Prostate gland (tissue), 2 donors: ENCODE data around the gene TCF7L1. TPM values are rescaled to one million over a fixed set of nuclear protein-coding genes. Genes with fewer than 3 reads are reported as not detected.

Experiments
- DNase-seq: peaks from one replicate; pipeline ENCODE4 v3.0.0-alpha.2; 2019; ENCODE audit warnings: low spot score
- H3K27ac ChIP-seq, 2 donors: fragments of 200-600 bp; sonication (generic); 2 replicates each; pipeline ENCODE4 v1.5.1; 2017 to 2019
- H3K27me3 ChIP-seq: fragments of 200-600 bp; sonication (generic); replicated peaks from 2 replicates; pipeline ENCODE4 v1.5.1; 2019; ENCODE audit not compliant: insufficient read depth
- H3K36me3 ChIP-seq, 2 donors: fragments of 200-600 bp; sonication (generic); 1 replicate in 1 of 2; 2 replicates in 1 of 2; pipeline versions ENCODE4 v1.5.1 to v1.8.1; 2017 to 2019
- H3K4me1 ChIP-seq: fragments of 200-600 bp; sonication (generic); replicated peaks from 2 replicates; pipeline ENCODE4 v1.5.1; 2019
- H3K4me3 ChIP-seq, 2 donors: fragments of 200-600 bp; sonication (generic); 2 replicates each; pipeline ENCODE4 v1.5.1; 2017 to 2019
- H3K9me3 ChIP-seq: fragments of 200-600 bp; sonication (generic); 2 replicates; pipeline ENCODE4 v1.5.1; 2017
- POLR2A ChIP-seq: fragments of 450-650 bp; IDR thresholded peaks from one replicate; pipeline ENCODE4 v1.6.1; 2016; ENCODE audit warnings: antibody characterized with exemption, mild to moderate bottlenecking
- POLR2AphosphoS5 ChIP-seq: sonication (generic); formaldehyde crosslinking; IDR thresholded peaks from one replicate; pipeline ENCODE4 v1.6.1; 2017; ENCODE audit warnings: antibody characterized with exemption
- WGBS: methylation state at CpG from one replicate; pipeline ENCODE4 v1.1.5; 2018; 5-methylcytosine and 5-hydroxymethylcytosine counted together
- intact Hi-C: fragments of 100-400 bp; cut with DNase I; formaldehyde crosslinking; loops from one replicate; pipeline ENCODE4 v1.14.2; 2022
- total RNA-seq, 2 donors: library from RNA; depleted of rRNA; stranded (reverse); fragments of >200 nt; gene quantifications; one replicate each; pipeline ENCODE4 v1.1.0, GENCODE V29; 2016
- TF ChIP-seq, protein P1 (sequence below), 4 experiments: fragments of 200-600 bp in 2 of 4; fragments of 450-650 bp in 2 of 4; sonication (generic) in 2 of 4; IDR thresholded peaks; 1 replicate in 3 of 4; 2 replicates in 1 of 4; pipeline ENCODE4 v1.5.1; 2016 to 2019; ENCODE audit warnings: antibody characterized with exemption in 4 of 4, mild to moderate bottlenecking in 2 of 4, moderate library complexity in 2 of 4

TCF7L1 gene, protein sequence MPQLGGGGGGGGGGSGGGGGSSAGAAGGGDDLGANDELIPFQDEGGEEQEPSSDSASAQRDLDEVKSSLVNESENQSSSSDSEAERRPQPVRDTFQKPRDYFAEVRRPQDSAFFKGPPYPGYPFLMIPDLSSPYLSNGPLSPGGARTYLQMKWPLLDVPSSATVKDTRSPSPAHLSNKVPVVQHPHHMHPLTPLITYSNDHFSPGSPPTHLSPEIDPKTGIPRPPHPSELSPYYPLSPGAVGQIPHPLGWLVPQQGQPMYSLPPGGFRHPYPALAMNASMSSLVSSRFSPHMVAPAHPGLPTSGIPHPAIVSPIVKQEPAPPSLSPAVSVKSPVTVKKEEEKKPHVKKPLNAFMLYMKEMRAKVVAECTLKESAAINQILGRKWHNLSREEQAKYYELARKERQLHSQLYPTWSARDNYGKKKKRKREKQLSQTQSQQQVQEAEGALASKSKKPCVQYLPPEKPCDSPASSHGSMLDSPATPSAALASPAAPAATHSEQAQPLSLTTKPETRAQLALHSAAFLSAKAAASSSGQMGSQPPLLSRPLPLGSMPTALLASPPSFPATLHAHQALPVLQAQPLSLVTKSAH
- 1 to 10 TPM; 2.6 to 7.0 TPM for total RNA-seq

- Histone ChIP-seq H3K9me3 (no peaks in the 10 kb centered on the region), H3K4me1 (no peaks in the 10 kb centered on the region), H3K27ac (peak within 1 kb of the TSS; percentile 74 to 75), H3K4me3 (peak within 1 kb of the TSS; percentile 50 to 57), H3K27me3 (no peaks in the 10 kb centered on the region), H3K36me3 (no peaks in the 10 kb centered on the region)
- DNase-seq = peak; percentile 82
- intact Hi-C loops = loop anchor here (1.0 to 2.0 kb wide), 2 partner anchors 110 to 152 kb away; no protein-coding TSS in a partner anchor
- TF ChIP-seq, protein P1, sequence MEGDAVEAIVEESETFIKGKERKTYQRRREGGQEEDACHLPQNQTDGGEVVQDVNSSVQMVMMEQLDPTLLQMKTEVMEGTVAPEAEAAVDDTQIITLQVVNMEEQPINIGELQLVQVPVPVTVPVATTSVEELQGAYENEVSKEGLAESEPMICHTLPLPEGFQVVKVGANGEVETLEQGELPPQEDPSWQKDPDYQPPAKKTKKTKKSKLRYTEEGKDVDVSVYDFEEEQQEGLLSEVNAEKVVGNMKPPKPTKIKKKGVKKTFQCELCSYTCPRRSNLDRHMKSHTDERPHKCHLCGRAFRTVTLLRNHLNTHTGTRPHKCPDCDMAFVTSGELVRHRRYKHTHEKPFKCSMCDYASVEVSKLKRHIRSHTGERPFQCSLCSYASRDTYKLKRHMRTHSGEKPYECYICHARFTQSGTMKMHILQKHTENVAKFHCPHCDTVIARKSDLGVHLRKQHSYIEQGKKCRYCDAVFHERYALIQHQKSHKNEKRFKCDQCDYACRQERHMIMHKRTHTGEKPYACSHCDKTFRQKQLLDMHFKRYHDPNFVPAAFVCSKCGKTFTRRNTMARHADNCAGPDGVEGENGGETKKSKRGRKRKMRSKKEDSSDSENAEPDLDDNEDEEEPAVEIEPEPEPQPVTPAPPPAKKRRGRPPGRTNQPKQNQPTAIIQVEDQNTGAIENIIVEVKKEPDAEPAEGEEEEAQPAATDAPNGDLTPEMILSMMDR (IDR thresholded peaks at IDR 0.05) = peak; percentile 79 to 89 (median 87)
- TF ChIP-seq POLR2AphosphoS5 = peak; percentile 33
- TF ChIP-seq POLR2A = peak; percentile 41
- WGBS = under 1% methylated on average over 80 of the region's 91 CpGs
These were observed at the start of gene TCF7L1 for GRCh38 chr2:85132834-85133637. Gene TCF7L1, plus strand, starts transcription at chr2:85133392. Its CDS starts 293 bp downstream, at chr2:85133685.

DNA sequence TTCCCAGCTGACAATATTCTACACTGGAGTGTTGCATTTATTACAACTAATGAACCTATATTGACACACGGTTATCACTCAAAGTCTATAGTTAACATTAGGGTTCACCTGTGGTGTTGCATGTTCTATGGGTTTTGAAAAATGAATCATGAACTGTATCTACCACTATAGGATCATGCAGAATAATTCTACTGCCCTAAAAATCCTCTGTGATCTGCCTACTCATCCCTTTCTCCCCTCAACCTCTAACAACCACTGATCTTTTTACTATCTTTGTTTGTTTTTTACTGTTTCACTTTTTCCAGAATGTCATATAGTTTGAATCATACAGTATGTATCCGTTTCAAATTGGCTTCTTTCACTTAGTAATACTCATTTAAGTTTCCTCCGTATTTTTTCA, 47.6 kb upstream of the TCF7L1 start:
- H3K27me3 ChIP-seq = no peaks in the 10 kb centered on the region
- no peaks in the 10 kb centered on the region for H3K4me1 ChIP-seq
- 73% methylated on average over 3 of the region's 3 CpGs for WGBS
- H3K36me3 ChIP-seq = no peaks in the 10 kb centered on the region
- H3K4me3 ChIP-seq = no peak overlapping the region
- no peak for DNase-seq
- H3K27ac ChIP-seq = no peak overlapping the region
- H3K9me3 ChIP-seq = no peaks in the 10 kb centered on the region
- intact Hi-C loops = no loop called here
- TF ChIP-seq, protein P1 (IDR thresholded peaks at IDR 0.05) = no peak
- TF ChIP-seq POLR2A (no peak), POLR2AphosphoS5 (no peak)

- no peak overlapping the region for H3K4me3 ChIP-seq
- TF ChIP-seq POLR2A (no peak), POLR2AphosphoS5 (no peak)
- TF ChIP-seq, protein P1 (IDR thresholded peaks at IDR 0.05) = no peak
- no peaks in the 10 kb centered on the region for H3K4me1 ChIP-seq
- H3K27me3 ChIP-seq = no peaks in the 10 kb centered on the region
- WGBS = 71% methylated on average over 5 of the region's 5 CpGs
- H3K9me3 ChIP-seq = no peaks in the 10 kb centered on the region
- DNase-seq = no peak
- H3K36me3 ChIP-seq = no peaks in the 10 kb centered on the region
- H3K27ac ChIP-seq = no peak overlapping the region
- intact Hi-C loops = no loop called here
These were observed 45.7 kb upstream of the TCF7L1 start for GRCh38 chr2:85087541-85087940.

DNA sequence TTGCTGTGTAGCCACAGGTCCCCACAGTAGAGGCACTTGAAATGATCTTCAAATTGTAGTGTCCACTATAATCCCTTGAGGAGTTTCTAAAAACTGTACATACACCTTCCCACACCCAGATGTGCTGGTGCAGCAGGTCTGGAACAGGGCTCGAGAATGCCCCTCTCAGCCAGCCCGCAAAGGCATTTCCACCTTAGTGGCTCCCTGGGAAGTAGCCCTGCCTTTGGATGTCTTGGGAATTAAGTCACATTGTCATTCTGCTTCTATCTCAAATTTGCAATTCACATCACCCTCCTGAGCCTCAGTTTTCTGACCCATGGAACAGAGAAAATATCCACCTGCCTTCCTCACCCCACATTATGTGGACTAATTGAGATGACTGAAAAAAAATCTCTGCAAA, 44.3 kb upstream of the TCF7L1 start:
- Histone ChIP-seq H3K4me3 (no peak overlapping the region), H3K27me3 (no peaks in the 10 kb centered on the region), H3K9me3 (no peaks in the 10 kb centered on the region), H3K36me3 (no peaks in the 10 kb centered on the region), H3K27ac (no peak overlapping the region), H3K4me1 (no peaks in the 10 kb centered on the region)
- intact Hi-C loops = no loop called here
- DNase-seq = no peak
- no peak for TF ChIP-seq POLR2A
- TF ChIP-seq POLR2AphosphoS5 = no peak
- TF ChIP-seq, protein P1 (IDR thresholded peaks at IDR 0.05) = no peak
- WGBS = 86% methylated on average over 2 of the region's 2 CpGs
